Measurements from ENCODE around the gene GAS5. TPM values are rescaled to one million over a fixed set of nuclear protein-coding genes. Genes with fewer than 3 reads are reported as not detected.
A peak's percentile ranks its signal among the peaks of the same experiment; 100 is the strongest.

The GAS5 gene
- total RNA-seq, 1 experiment from 2014 or later, result 798 TPM

DNA sequence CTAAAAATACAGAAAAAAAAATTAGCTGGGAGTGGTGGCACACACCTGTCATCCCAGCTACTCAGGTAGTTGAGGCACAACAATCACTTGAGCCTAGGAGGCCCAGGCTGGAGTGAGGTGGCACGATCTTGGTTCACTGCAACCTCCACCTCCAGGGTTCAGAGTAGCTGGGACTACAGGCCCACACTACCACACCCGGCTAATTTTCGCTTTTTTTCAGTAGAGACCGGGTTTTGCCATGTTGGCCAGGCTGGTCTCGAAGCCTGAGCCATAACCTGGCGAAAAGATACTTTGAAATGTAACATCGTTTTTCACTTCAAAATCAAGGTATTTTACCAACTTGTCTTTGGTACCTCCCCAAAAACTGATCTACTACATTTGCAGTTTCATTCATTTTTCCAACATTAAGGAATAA is 6.1 kb downstream of the GAS5 start:
- H3K36me3 ChIP-seq (ENCODE audit: control insufficient read depth in 1 of 2, insufficient read depth in 2 of 2, low read length in 2 of 2), result peaks cover 35 to 36% of the 10 kb centered on the region in 2 experiments

DNA sequence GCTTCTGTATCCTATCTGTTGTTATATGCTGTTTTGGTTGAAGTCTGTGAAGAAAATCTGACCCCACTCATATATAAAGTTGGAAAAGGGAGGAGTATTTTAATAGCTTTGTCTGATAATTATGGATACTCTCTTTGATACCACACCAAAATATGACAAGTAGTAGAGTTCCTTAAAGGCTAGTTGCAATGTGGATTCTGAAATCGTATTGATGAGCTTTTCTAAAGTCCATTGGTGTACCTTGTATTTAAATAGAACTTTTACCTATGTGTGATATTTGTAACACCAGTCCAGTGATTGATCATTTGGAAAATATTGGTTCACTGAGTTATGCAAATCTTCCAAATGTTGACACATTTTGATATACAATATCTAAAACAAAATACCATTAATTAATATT is 7.7 kb downstream of the GAS5 start:
- DNase-seq (ENCODE audit: low read depth, low spot score), result no peak
- Histone ChIP-seq H3K27ac (ENCODE audit: low read depth, low read length) (no peak overlapping the region), H3K4me2 (ENCODE audit: low read length) (no peak overlapping the region), H3K9me2 (ENCODE audit: insufficient read depth) (no peaks in the 10 kb centered on the region), H3K79me2 (ENCODE audit: insufficient read depth, low read length) (peaks cover 11% of the 10 kb centered on the region), H2AFZ (ENCODE audit: low read depth, low read length, poor library complexity, severe bottlenecking) (no peak overlapping the region), H4K20me1 (ENCODE audit: insufficient read depth) (peaks cover 23% of the 10 kb centered on the region), H3K9ac (ENCODE audit: low read length) (no peak overlapping the region), H3K4me3 (replicated peaks in 1 of 2; ENCODE audit: low read depth in 1 of 2, low read length in 2 of 2) (no peak overlapping the region), H3K36me3 (ENCODE audit: control insufficient read depth in 1 of 2, insufficient read depth in 2 of 2, low read length in 2 of 2) (peaks cover 20 to 24% of the 10 kb centered on the region in 2 experiments), H3K4me1 (ENCODE audit: control insufficient read depth in 1 of 2, insufficient read depth in 2 of 2, low read length in 2 of 2) (peaks cover 0 to 16% of the 10 kb centered on the region in 2 experiments; a peak in 2 of 4 replicates), H3K9me3 (ENCODE audit: control insufficient read depth in 1 of 2, insufficient read depth in 1 of 2, low read depth in 1 of 2, low read length in 2 of 2) (no peaks in the 10 kb centered on the region), H3K27me3 (ENCODE audit: insufficient read depth, low read length) (no peaks in the 10 kb centered on the region)
- CTCF ChIA-PET, result no interaction called here
- no TSS peak for BruUV-seq (replicated peaks)
- ATAC-seq, result no peak
- RAD21 ChIA-PET (ENCODE audit: low non-redundant PET in 1 of 2, low total read pairs in 2 of 2, uncharacterized antibody in 2 of 2, unreplicated experiment in 2 of 2), result no interaction called here
- TF ChIP-seq CEBPB (IDR thresholded peaks at IDR 0.05; ENCODE audit: low read depth), result no peak
- no peak for TF ChIP-seq JUND (IDR thresholded peaks at IDR 0.05)
- TF ChIP-seq, protein P1, sequence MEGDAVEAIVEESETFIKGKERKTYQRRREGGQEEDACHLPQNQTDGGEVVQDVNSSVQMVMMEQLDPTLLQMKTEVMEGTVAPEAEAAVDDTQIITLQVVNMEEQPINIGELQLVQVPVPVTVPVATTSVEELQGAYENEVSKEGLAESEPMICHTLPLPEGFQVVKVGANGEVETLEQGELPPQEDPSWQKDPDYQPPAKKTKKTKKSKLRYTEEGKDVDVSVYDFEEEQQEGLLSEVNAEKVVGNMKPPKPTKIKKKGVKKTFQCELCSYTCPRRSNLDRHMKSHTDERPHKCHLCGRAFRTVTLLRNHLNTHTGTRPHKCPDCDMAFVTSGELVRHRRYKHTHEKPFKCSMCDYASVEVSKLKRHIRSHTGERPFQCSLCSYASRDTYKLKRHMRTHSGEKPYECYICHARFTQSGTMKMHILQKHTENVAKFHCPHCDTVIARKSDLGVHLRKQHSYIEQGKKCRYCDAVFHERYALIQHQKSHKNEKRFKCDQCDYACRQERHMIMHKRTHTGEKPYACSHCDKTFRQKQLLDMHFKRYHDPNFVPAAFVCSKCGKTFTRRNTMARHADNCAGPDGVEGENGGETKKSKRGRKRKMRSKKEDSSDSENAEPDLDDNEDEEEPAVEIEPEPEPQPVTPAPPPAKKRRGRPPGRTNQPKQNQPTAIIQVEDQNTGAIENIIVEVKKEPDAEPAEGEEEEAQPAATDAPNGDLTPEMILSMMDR (IDR thresholded peaks at IDR 0.05 in 2 of 3, conservative IDR thresholded peaks at IDR 0.05 in 1 of 3; ENCODE audit: borderline replicate concordance in 1 of 3, insufficient read depth in 1 of 3, low read depth in 2 of 3, low read length in 2 of 3), result no peak
- TF ChIP-seq, protein P2, sequence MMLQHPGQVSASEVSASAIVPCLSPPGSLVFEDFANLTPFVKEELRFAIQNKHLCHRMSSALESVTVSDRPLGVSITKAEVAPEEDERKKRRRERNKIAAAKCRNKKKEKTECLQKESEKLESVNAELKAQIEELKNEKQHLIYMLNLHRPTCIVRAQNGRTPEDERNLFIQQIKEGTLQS (IDR thresholded peaks at IDR 0.05), result no peak
- TF ChIP-seq, protein P3, sequence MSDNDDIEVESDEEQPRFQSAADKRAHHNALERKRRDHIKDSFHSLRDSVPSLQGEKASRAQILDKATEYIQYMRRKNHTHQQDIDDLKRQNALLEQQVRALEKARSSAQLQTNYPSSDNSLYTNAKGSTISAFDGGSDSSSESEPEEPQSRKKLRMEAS (IDR thresholded peaks at IDR 0.05), result no peak
- no peak for TF ChIP-seq RAD21 (IDR thresholded peaks at IDR 0.05; ENCODE audit: low read depth)
- TF ChIP-seq SIN3A (IDR thresholded peaks at IDR 0.05; ENCODE audit: low read depth), result no peak
- TF ChIP-seq, protein P4, sequence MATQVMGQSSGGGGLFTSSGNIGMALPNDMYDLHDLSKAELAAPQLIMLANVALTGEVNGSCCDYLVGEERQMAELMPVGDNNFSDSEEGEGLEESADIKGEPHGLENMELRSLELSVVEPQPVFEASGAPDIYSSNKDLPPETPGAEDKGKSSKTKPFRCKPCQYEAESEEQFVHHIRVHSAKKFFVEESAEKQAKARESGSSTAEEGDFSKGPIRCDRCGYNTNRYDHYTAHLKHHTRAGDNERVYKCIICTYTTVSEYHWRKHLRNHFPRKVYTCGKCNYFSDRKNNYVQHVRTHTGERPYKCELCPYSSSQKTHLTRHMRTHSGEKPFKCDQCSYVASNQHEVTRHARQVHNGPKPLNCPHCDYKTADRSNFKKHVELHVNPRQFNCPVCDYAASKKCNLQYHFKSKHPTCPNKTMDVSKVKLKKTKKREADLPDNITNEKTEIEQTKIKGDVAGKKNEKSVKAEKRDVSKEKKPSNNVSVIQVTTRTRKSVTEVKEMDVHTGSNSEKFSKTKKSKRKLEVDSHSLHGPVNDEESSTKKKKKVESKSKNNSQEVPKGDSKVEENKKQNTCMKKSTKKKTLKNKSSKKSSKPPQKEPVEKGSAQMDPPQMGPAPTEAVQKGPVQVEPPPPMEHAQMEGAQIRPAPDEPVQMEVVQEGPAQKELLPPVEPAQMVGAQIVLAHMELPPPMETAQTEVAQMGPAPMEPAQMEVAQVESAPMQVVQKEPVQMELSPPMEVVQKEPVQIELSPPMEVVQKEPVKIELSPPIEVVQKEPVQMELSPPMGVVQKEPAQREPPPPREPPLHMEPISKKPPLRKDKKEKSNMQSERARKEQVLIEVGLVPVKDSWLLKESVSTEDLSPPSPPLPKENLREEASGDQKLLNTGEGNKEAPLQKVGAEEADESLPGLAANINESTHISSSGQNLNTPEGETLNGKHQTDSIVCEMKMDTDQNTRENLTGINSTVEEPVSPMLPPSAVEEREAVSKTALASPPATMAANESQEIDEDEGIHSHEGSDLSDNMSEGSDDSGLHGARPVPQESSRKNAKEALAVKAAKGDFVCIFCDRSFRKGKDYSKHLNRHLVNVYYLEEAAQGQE (IDR thresholded peaks at IDR 0.05; ENCODE audit: low read depth), result no peak
- intact Hi-C loops (cut with micrococcal nuclease), result loop anchor here (10.0 kb wide), 1 partner anchor 355 kb away; no protein-coding TSS in a partner anchor
- POLR2A ChIA-PET, result interaction anchor here (1.5 to 2.1 kb wide), 4 partner anchors 8 to 18 kb away, joined by 4 to 9 read pairs (median 5); partner anchors contain the start of gene ZBTB37

More for the DNA sequence above, 6.1 kb downstream of the GAS5 start:
- DNase-seq (ENCODE audit: low read depth, low spot score) (no peak), ATAC-seq (peak; percentile 43)
- Histone ChIP-seq H3K9ac (ENCODE audit: low read length) (no peak overlapping the region), H3K9me3 (ENCODE audit: control insufficient read depth in 1 of 2, insufficient read depth in 1 of 2, low read depth in 1 of 2, low read length in 2 of 2) (no peaks in the 10 kb centered on the region), H3K9me2 (ENCODE audit: insufficient read depth) (no peaks in the 10 kb centered on the region), H3K27ac (ENCODE audit: low read depth, low read length) (no peak overlapping the region), H3K4me2 (ENCODE audit: low read length) (no peak overlapping the region), H3K27me3 (ENCODE audit: insufficient read depth, low read length) (no peaks in the 10 kb centered on the region), H3K4me3 (replicated peaks in 1 of 2; ENCODE audit: low read depth in 1 of 2, low read length in 2 of 2) (no peak overlapping the region), H3K4me1 (ENCODE audit: control insufficient read depth in 1 of 2, insufficient read depth in 2 of 2, low read length in 2 of 2) (peaks cover 5 to 32% of the 10 kb centered on the region in 2 experiments; a peak in 3 of 4 replicates), H3K79me2 (ENCODE audit: insufficient read depth, low read length) (peaks cover 27% of the 10 kb centered on the region), H2AFZ (ENCODE audit: low read depth, low read length, poor library complexity, severe bottlenecking) (no peak overlapping the region), H4K20me1 (ENCODE audit: insufficient read depth) (peaks cover 39% of the 10 kb centered on the region)
- ChIA-PET POLR2A (interaction anchor here (0.7 to 2.1 kb wide), 4 partner anchors 14 to 432 kb away, joined by 3 to 5 read pairs (median 3); no protein-coding TSS in a partner anchor), RAD21 (ENCODE audit: low non-redundant PET in 1 of 2, low total read pairs in 2 of 2, uncharacterized antibody in 2 of 2, unreplicated experiment in 2 of 2) (no interaction called here), CTCF (interaction anchor here (1.0 kb wide), 1 partner anchor 356 kb away, joined by 3 read pairs; no protein-coding TSS in a partner anchor)
- no TSS peak for BruUV-seq (replicated peaks)
- intact Hi-C loops (cut with micrococcal nuclease), result loop anchor here (2.0 to 10.0 kb wide), 2 partner anchors 353 to 431 kb away; no protein-coding TSS in a partner anchor
- TF ChIP-seq, protein P2 (IDR thresholded peaks at IDR 0.05), result no peak
- no peak for TF ChIP-seq ZFX (IDR thresholded peaks at IDR 0.05)
- TF ChIP-seq RAD21 (IDR thresholded peaks at IDR 0.05; ENCODE audit: low read depth), result no peak
- no peak; the same call in 1 of the 2 replicates for TF ChIP-seq POLR2AphosphoS5 (IDR thresholded peaks at IDR 0.05; ENCODE audit: low read depth, low read length)
- no peak for TF ChIP-seq SIN3A (IDR thresholded peaks at IDR 0.05; ENCODE audit: low read depth)
- no peak for TF ChIP-seq CBX3 (IDR thresholded peaks at IDR 0.05; ENCODE audit: low read depth)

Measured in HCT116 (cell line).